Spinal cord (tissue), 10 donors: ENCODE results near the gene HMGA1. TPM values are rescaled to one million over a fixed set of nuclear protein-coding genes. Genes with fewer than 3 reads are reported as not detected.
"Not testable (repeated sequence)": the region's sequence is repeated elsewhere in the genome, so short reads cannot be mapped to it uniquely, and the experiment has no call there.

Source experiments
- DNase-seq, 6 donors: peaks; one replicate each; pipeline versions ENCODE4 v3.0.0 to v3.0.0-alpha.2; 2013 to 2015; ENCODE audit warnings: low spot score in 6 of 6, low read depth in 4 of 6
- H3K27ac ChIP-seq: one replicate; pipeline ENCODE4 v1.5.1; 2013; ENCODE audit warnings: low read depth, low read length, control low read depth
- H3K27me3 ChIP-seq: one replicate; pipeline ENCODE4 v1.6.1; 2013; ENCODE audit warnings: low read length; ENCODE audit not compliant: control insufficient read depth, insufficient read depth
- H3K36me3 ChIP-seq: one replicate; pipeline ENCODE4 v1.6.1; 2013; ENCODE audit warnings: low read length; ENCODE audit not compliant: control insufficient read depth, insufficient read depth
- H3K4me1 ChIP-seq: one replicate; pipeline ENCODE4 v1.6.1; 2013; ENCODE audit warnings: low read length; ENCODE audit not compliant: control insufficient read depth, insufficient read depth
- H3K4me3 ChIP-seq: one replicate; pipeline ENCODE4 v1.5.1; 2013; ENCODE audit warnings: low read depth, low read length, control low read depth
- H3K9me3 ChIP-seq: one replicate; pipeline ENCODE4 v1.6.1; 2013; ENCODE audit warnings: low read length; ENCODE audit not compliant: control insufficient read depth, insufficient read depth
- WGBS: methylation state at CpG from one replicate; pipeline ENCODE4 v1.1.5; 2013; ENCODE audit warnings: missing lambda C conversion rate; ENCODE audit not compliant: insufficient coverage; 5-methylcytosine and 5-hydroxymethylcytosine counted together
- polyA plus RNA-seq, 2 donors: library from polyadenylated mRNA; unstranded; fragments of 120-200 nt; gene quantifications; one replicate each; pipeline ENCODE4 v1.2.1, GENCODE V29; 2013; ENCODE audit not compliant: insufficient read length in 2 of 2
- total RNA-seq, 2 donors: library from RNA; depleted of rRNA in 1 of 2; stranded (reverse); fragments of 120-200 nt in 1 of 2; fragments of >200 nt in 1 of 2; gene quantifications; one replicate each; pipeline versions ENCODE4 v1.2.3 to v1.2.4, GENCODE V29; 2013 to 2014
- donor health status: healthy.

The HMGA1 gene
- total and polyA plus RNA-seq, 4 donors: 14.5 to 152 (median 92.6) TPM

- WGBS: 68% methylated on average over 13 of the region's 19 CpGs
- no peak overlapping the region for H3K27ac ChIP-seq
These were observed 7.5 kb downstream of the HMGA1 start for GRCh38 chr6:34243901-34244884.

GRCh38 chr6:34245032-34245760 is 8.5 kb downstream of the HMGA1 start:
- H3K27me3 ChIP-seq, DNase-seq, H3K9me3 ChIP-seq, H3K27ac ChIP-seq, H3K4me3 ChIP-seq: not testable (repeated sequence)
- H3K36me3 ChIP-seq: peaks cover 71% of the 10 kb centered on the region
- 70% methylated on average over 6 of the region's 13 CpGs for WGBS
- H3K4me1 ChIP-seq: peaks cover 54% of the 10 kb centered on the region

More at GRCh38 chr6:34243901-34244884, 7.5 kb downstream of the HMGA1 start:
- no peaks in the 10 kb centered on the region for H3K9me3 ChIP-seq
- no peaks in the 10 kb centered on the region for H3K27me3 ChIP-seq
- DNase-seq: no peak
- peaks cover 48% of the 10 kb centered on the region for H3K4me1 ChIP-seq
- H3K4me3 ChIP-seq: no peak overlapping the region
- H3K36me3 ChIP-seq: peaks cover 74% of the 10 kb centered on the region

GRCh38 chr6:34245761-34246140 is 9.1 kb downstream of the HMGA1 start:
- WGBS: no CpG with 5 or more reads among the region's 7 CpGs
- H3K4me1 ChIP-seq: peaks cover 51% of the 10 kb centered on the region

GRCh38 chr6:34246249-34246562 is 9.5 kb downstream of the HMGA1 start:
- no peak overlapping the region for H3K4me3 ChIP-seq
- no peaks in the 10 kb centered on the region for H3K9me3 ChIP-seq
- WGBS: 25% methylated on average over 1 of the region's 2 CpGs
- peaks cover 61% of the 10 kb centered on the region for H3K36me3 ChIP-seq
- no peak overlapping the region for H3K27ac ChIP-seq
- peaks cover 51% of the 10 kb centered on the region for H3K4me1 ChIP-seq
- H3K27me3 ChIP-seq: no peaks in the 10 kb centered on the region
- no peak for DNase-seq

More at GRCh38 chr6:34245761-34246140, 9.1 kb downstream of the HMGA1 start:
- H3K36me3 ChIP-seq: peaks cover 65% of the 10 kb centered on the region
- H3K27me3 ChIP-seq, DNase-seq, H3K4me3 ChIP-seq, H3K9me3 ChIP-seq, H3K27ac ChIP-seq: not testable (repeated sequence)

- H3K27ac ChIP-seq: no peak overlapping the region
- H3K9me3 ChIP-seq: no peaks in the 10 kb centered on the region
- peaks cover 51% of the 10 kb centered on the region for H3K4me1 ChIP-seq
- H3K36me3 ChIP-seq: peaks cover 55% of the 10 kb centered on the region
- H3K27me3 ChIP-seq: no peaks in the 10 kb centered on the region
- no peak for DNase-seq
- WGBS: 55% methylated on average over 8 of the region's 8 CpGs
- H3K4me3 ChIP-seq: no peak overlapping the region
These were observed 10.1 kb downstream of the HMGA1 start for GRCh38 chr6:34246563-34247391.

GRCh38 chr6:34247481-34248197 is 11.0 kb downstream of the HMGA1 start:
- H3K27ac ChIP-seq: peak overlapping the region; percentile 73
- no peak for DNase-seq
- no peaks in the 10 kb centered on the region for H3K9me3 ChIP-seq
- peaks cover 51% of the 10 kb centered on the region for H3K4me1 ChIP-seq
- 84% methylated on average over 4 of the region's 6 CpGs for WGBS
- H3K27me3 ChIP-seq: no peaks in the 10 kb centered on the region
- H3K36me3 ChIP-seq: peaks cover 47% of the 10 kb centered on the region
- peak overlapping the region; percentile 85 for H3K4me3 ChIP-seq

- peak in 2 of 6 donors; percentile 56 to 60 for DNase-seq
- H3K27me3 ChIP-seq: no peaks in the 10 kb centered on the region
- peak overlapping the region; percentile 73 for H3K27ac ChIP-seq
- WGBS: 8% methylated on average over 16 of the region's 17 CpGs
- H3K36me3 ChIP-seq: peaks cover 44% of the 10 kb centered on the region
- peaks cover 51% of the 10 kb centered on the region for H3K4me1 ChIP-seq
- H3K9me3 ChIP-seq: no peaks in the 10 kb centered on the region
- peak overlapping the region; percentile 85 for H3K4me3 ChIP-seq
These were observed 11.6 kb downstream of the HMGA1 start for GRCh38 chr6:34248198-34248726.

- Histone ChIP-seq H3K27ac (peak within 1 kb of the TSS; percentile 88), H3K36me3 (peaks cover 37% of the 10 kb centered on the region), H3K4me1 (peaks cover 50% of the 10 kb centered on the region), H3K27me3 (no peaks in the 10 kb centered on the region), H3K4me3 (peak within 1 kb of the TSS; percentile 85), H3K9me3 (no peaks in the 10 kb centered on the region)
- WGBS: under 1% methylated on average over 79 of the region's 79 CpGs
- DNase-seq: peak; percentile 77 to 99 (median 92)
These were observed 12.2 kb downstream of the HMGA1 start, which contains the start of gene SMIM29 for GRCh38 chr6:34248727-34249468. Gene SMIM29, minus strand, starts transcription at chr6:34249006. Its CDS starts 1,215 bp downstream, at chr6:34247791.
